Brain microvascular endothelial cell (primary cell): ENCODE measurements around the gene CCDC157.
A peak's percentile ranks its signal among the peaks of the same experiment; 100 is the strongest.

ENCODE experiments used
- DNase-seq: peaks from one replicate; pipeline ENCODE4 v3.0.0-alpha.2; 2020
- H3K27ac ChIP-seq: fragments of 250-450 bp; sonication (Bioruptor Pico); 2 replicates; pipeline ENCODE4 v1.5.1; 2020; ENCODE audit warnings: mild to moderate bottlenecking, moderate library complexity
- H3K27me3 ChIP-seq: fragments of 250-450 bp; sonication (Bioruptor Pico); replicated peaks from 2 replicates; pipeline ENCODE4 v1.5.1; 2020; ENCODE audit warnings: mild to moderate bottlenecking
- H3K36me3 ChIP-seq: fragments of 250-450 bp; sonication (Bioruptor Pico); replicated peaks from 2 replicates; pipeline ENCODE4 v1.5.1; 2020; ENCODE audit warnings: mild to moderate bottlenecking
- H3K4me3 ChIP-seq: 2 replicates; pipeline ENCODE4 v1.5.1; 2011; ENCODE audit warnings: low read depth, mild to moderate bottlenecking, control low read depth, low read length, moderate library complexity
- CTCF ChIP-seq: IDR thresholded peaks from 2 replicates; pipeline ENCODE4 v1.5.1; 2011; ENCODE audit warnings: low read depth, mild to moderate bottlenecking, moderate library complexity, low read length, control low read depth, inconsistent platforms; ENCODE audit errors: missing control alignments
- in situ Hi-C: cut with HindIII; loops from 2 replicates; pipeline ENCODE4 v1.10.0; 2017; ENCODE audit warnings: low sequenced_read_pairs, low pct_ligation_motif_present

The CCDC157 gene

GRCh38 chr22:30356449-30357235, at the start of gene CCDC157, which contains the start of gene SF3A1:
Gene CCDC157, plus strand, starts transcription at chr22:30357007. Its CDS starts 8,994 bp downstream, at chr22:30366001.
Gene SF3A1, minus strand, starts transcription at chr22:30356894. Its CDS starts 102 bp downstream, at chr22:30356792.
- peak; percentile 89 for DNase-seq
- no peak for TF ChIP-seq CTCF
- Histone ChIP-seq H3K4me3 (peak within 1 kb of the TSS; percentile 88), H3K27ac (peak within 1 kb of the TSS; percentile 93), H3K36me3 (peaks cover 10% of the 10 kb centered on the region), H3K27me3 (no peaks in the 10 kb centered on the region)
- in situ Hi-C loops, result no loop called here

GRCh38 chr22:30307041-30307574, 49.7 kb upstream of the CCDC157 start:
- no peaks in the 10 kb centered on the region for H3K27me3 ChIP-seq
- H3K4me3 ChIP-seq, result no peak overlapping the region
- in situ Hi-C loops, result no loop called here
- no peak overlapping the region for H3K27ac ChIP-seq
- TF ChIP-seq CTCF, result no peak
- H3K36me3 ChIP-seq, result no peaks in the 10 kb centered on the region
- no peak for DNase-seq

GRCh38 chr22:30308093-30308492, 48.7 kb upstream of the CCDC157 start:
- in situ Hi-C loops, result no loop called here
- H3K27ac ChIP-seq, result no peak overlapping the region
- H3K27me3 ChIP-seq, result no peaks in the 10 kb centered on the region
- no peaks in the 10 kb centered on the region for H3K36me3 ChIP-seq
- no peak for TF ChIP-seq CTCF
- no peak for DNase-seq
- H3K4me3 ChIP-seq, result no peak overlapping the region

DNA sequence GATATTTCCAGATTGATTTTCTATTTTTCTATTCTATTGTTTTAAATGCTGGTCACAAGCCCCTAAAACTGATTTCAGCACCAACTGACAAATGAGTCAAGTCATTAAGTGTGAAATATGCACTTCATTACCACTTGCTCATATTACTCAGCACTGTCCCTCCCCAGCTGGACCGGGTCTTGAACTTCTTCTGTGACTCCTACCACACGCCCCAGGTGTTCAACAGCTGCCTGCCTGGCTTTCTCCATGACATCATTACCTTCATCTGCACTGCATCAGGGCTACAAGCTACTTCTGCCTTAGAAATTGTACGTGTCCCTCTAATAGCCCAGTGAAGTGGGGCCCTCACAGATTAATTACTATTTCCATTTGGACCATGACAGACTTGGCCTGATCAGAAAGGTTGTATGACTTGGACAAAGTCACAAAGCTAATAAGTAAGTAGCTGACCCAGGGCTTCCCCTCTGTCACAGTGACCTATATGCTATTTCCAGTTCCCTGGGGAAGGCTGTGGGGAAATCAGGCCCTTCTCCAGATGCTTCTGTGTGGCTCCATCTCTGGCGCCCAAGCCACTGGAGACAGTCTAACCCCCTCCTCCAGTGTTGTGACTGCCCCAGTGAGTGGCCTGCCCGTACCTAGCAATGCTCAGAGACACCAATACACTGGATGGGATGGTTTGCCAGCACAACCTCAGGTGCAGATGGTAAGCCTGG, 48.1 kb upstream of the CCDC157 start:
- DNase-seq, result no peak
- TF ChIP-seq CTCF, result no peak

GRCh38 chr22:30309951-30310741, 46.7 kb upstream of the CCDC157 start:
- no peak for DNase-seq
- Histone ChIP-seq H3K4me3 (no peak overlapping the region), H3K27me3 (no peaks in the 10 kb centered on the region), H3K36me3 (no peaks in the 10 kb centered on the region), H3K27ac (no peak overlapping the region)
- no peak for TF ChIP-seq CTCF
- in situ Hi-C loops, result no loop called here

More for the DNA sequence above, 48.1 kb upstream of the CCDC157 start:
- in situ Hi-C loops, result no loop called here
- Histone ChIP-seq H3K36me3 (no peaks in the 10 kb centered on the region), H3K27me3 (no peaks in the 10 kb centered on the region), H3K4me3 (no peak overlapping the region), H3K27ac (no peak overlapping the region)
